Measurements from ENCODE around the gene ST8SIA4. TPM values are rescaled to one million over a fixed set of nuclear protein-coding genes. Genes with fewer than 3 reads are reported as not detected.

The ST8SIA4 gene
- total RNA-seq, 2 donors from 2014 or later = 1.9 to 2.4 TPM

- Histone ChIP-seq H3K4me1 (no peaks in the 10 kb centered on the region), H3K27me3 (no peaks in the 10 kb centered on the region), H3K4me3 (no peak overlapping the region), H3K36me3 (no peaks in the 10 kb centered on the region), H3K9me3 (no peaks in the 10 kb centered on the region), H3K27ac (no peak overlapping the region)
- TF ChIP-seq CTCF (IDR thresholded peaks at IDR 0.05) = no peak
- DNase-seq (ENCODE audit: low spot score) = no peak
Measured at GRCh38 chr5:100863739-100864138, 39.3 kb downstream of the ST8SIA4 start.

GRCh38 chr5:100861148-100861547 lies 41.9 kb downstream of the ST8SIA4 start:
- no peaks in the 10 kb centered on the region for H3K4me1 ChIP-seq
- H3K36me3 ChIP-seq = no peaks in the 10 kb centered on the region
- no peak for TF ChIP-seq CTCF (IDR thresholded peaks at IDR 0.05)
- H3K27ac ChIP-seq = no peak overlapping the region
- H3K27me3 ChIP-seq = no peaks in the 10 kb centered on the region
- H3K9me3 ChIP-seq = no peaks in the 10 kb centered on the region
- H3K4me3 ChIP-seq = no peak overlapping the region
- DNase-seq (ENCODE audit: low spot score) = no peak

- Histone ChIP-seq H3K27ac (no peak overlapping the region), H3K27me3 (no peaks in the 10 kb centered on the region), H3K36me3 (no peaks in the 10 kb centered on the region), H3K9me3 (no peaks in the 10 kb centered on the region), H3K4me3 (no peak overlapping the region), H3K4me1 (no peaks in the 10 kb centered on the region)
- no peak for DNase-seq (ENCODE audit: low spot score)
- TF ChIP-seq CTCF (IDR thresholded peaks at IDR 0.05) = no peak
Measured at GRCh38 chr5:100860407-100860806, 42.7 kb downstream of the ST8SIA4 start.

- no peaks in the 10 kb centered on the region for H3K27me3 ChIP-seq
- no peak overlapping the region for H3K4me3 ChIP-seq
- no peaks in the 10 kb centered on the region for H3K4me1 ChIP-seq
- no peak for TF ChIP-seq CTCF (IDR thresholded peaks at IDR 0.05)
- H3K27ac ChIP-seq = no peak overlapping the region
- no peaks in the 10 kb centered on the region for H3K36me3 ChIP-seq
- DNase-seq (ENCODE audit: low spot score) = no peak
- H3K9me3 ChIP-seq = no peaks in the 10 kb centered on the region
Measured at GRCh38 chr5:100858987-100859545, 44.0 kb downstream of the ST8SIA4 start.

GRCh38 chr5:100856462-100856861 lies 46.6 kb downstream of the ST8SIA4 start:
- Histone ChIP-seq H3K27ac (no peak overlapping the region), H3K4me3 (no peak overlapping the region), H3K27me3 (no peaks in the 10 kb centered on the region), H3K4me1 (no peaks in the 10 kb centered on the region), H3K36me3 (no peaks in the 10 kb centered on the region), H3K9me3 (no peaks in the 10 kb centered on the region)
- no peak for DNase-seq (ENCODE audit: low spot score)
- TF ChIP-seq CTCF (IDR thresholded peaks at IDR 0.05) = no peak

- no peaks in the 10 kb centered on the region for H3K36me3 ChIP-seq
- no peak overlapping the region for H3K4me3 ChIP-seq
- no peak for DNase-seq (ENCODE audit: low spot score)
- H3K4me1 ChIP-seq = no peaks in the 10 kb centered on the region
- no peak for TF ChIP-seq CTCF (IDR thresholded peaks at IDR 0.05)
- H3K9me3 ChIP-seq = no peaks in the 10 kb centered on the region
- no peak overlapping the region for H3K27ac ChIP-seq
- H3K27me3 ChIP-seq = no peaks in the 10 kb centered on the region
Measured at GRCh38 chr5:100855937-100856430, 47.1 kb downstream of the ST8SIA4 start.
